NCI-H2081 treated with DMSO at 0.1 percent for 48 hours (cell line): ENCODE data around the gene HSD11B1L.
"Not testable (repeated sequence)": the region's sequence is repeated elsewhere in the genome, so short reads cannot be mapped to it uniquely, and the experiment has no call there.

Experiments
- DNase-seq: peaks from one replicate; lab custom pipeline; 2025; lab: John Stamatoyannopoulos, UW

Gene HSD11B1L

DNA sequence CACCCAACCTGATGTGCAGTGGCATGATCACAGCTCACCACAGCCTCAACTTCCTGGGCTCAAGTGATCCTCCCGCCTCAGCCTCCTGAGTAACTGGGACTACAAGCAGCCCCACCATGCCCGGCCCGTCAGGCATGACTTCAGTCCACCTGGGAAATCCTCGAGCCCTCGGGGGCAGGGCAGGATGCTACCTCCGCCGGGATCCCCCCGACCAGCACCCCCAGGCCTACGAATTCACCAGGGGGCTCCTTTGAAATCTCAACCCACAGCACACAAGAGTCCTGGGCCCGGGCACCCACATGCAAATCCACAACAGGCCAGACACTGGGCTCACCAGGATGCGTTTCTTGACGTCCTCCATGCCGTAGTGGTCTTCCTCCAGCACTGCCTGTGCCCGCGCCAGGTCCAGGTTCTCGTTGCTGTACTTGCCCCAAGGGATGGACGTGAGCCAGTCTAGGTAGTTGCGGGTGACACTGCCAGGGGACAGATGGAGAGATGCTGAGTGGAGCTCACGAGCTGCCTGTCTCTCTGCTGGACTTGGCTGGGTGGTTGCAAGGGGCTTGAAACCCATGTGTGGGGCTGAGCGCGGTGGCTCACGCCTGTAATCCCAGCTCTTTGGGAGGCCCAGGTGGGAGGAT lies 19.7 kb downstream of the HSD11B1L start:
- no peak for DNase-seq

DNA sequence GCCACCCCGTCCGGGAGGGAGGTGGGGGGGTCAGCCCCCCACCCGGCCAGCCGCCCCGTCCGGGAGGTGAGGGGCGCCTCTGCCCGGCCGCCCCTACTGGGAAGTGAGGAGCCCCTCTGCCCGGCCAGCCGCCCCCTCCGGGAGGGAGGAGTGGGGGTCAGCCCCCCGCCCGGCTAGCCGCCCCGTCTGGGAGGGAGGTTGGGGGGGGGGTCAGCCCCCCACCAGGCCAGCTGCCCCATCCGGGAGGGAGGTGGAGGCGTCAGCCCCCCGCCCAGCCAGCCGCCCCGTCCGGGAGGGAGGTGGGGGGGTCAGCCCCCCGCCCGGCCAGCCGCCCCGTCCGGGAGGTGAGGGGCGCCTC lies 21.2 kb downstream of the HSD11B1L start:
- not testable (repeated sequence) for DNase-seq

DNA sequence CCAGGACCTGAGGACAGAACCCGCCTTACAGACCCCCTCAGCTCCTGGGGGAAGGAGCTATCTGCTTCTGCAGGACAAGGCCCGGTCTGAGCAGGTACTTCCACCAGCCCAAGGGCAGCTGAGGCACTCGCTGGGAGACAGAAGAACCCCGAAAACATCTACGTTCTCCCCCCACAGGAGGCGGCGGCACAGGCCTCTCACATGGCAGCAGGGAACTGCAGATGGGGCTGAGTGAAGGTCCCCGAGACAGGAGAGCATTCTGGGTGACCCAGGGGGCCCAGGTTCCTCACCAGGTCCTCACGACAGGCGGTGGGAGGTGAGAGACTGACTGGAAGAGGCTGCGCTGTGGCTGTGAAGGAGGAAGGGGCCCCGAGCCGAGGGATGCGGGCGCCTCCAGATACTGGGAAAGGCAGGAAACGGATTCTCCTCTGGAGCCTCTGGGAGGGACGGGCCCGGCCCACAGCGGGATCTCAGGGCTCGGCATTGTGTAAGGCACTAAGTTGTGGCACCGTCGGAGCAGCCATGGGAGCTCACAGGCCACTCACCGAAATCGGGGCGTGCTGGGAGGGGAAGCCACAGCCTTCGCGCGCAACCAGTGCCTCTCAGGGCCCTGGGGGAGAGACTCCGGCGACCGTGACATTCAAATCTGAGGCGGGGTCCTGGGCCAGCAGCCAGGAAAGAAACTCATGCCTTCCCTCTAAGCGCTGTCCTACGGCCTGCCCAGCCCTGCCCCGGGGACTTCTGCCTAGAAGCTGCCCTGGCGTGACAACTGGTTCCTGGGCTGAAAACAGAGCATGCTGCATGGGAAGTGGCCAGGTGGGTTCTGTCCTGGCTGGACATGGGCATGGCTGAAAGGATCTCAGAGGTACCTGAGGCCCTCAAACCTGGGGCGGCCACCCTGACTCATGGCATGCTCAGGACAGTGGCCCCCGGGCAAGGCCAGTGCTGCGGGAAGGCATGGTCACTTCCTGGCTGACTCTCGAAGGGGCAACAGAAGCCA lies 23.3 kb downstream of the HSD11B1L start:
- DNase-seq, result no peak

DNA sequence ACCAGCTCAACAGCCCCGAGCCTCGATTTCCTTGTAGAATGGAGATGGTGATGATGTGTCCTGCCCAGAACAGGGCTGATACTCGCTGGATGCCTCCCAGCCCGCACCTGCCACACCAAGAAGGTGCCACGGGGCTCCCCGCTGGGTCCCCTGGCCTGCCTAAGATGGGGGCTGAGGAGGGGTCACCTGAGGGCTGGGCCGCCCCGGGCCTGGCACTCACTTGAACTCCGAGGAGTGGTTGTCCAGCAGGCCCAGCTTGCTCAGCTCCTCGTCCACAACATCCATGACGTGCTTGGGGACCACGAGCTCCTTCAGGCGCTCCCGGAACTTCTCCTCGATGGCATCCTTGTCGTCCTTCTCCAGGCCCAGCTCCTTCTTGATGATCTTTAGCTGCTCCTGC lies 24.7 kb downstream of the HSD11B1L start:
- DNase-seq, result no peak

DNA sequence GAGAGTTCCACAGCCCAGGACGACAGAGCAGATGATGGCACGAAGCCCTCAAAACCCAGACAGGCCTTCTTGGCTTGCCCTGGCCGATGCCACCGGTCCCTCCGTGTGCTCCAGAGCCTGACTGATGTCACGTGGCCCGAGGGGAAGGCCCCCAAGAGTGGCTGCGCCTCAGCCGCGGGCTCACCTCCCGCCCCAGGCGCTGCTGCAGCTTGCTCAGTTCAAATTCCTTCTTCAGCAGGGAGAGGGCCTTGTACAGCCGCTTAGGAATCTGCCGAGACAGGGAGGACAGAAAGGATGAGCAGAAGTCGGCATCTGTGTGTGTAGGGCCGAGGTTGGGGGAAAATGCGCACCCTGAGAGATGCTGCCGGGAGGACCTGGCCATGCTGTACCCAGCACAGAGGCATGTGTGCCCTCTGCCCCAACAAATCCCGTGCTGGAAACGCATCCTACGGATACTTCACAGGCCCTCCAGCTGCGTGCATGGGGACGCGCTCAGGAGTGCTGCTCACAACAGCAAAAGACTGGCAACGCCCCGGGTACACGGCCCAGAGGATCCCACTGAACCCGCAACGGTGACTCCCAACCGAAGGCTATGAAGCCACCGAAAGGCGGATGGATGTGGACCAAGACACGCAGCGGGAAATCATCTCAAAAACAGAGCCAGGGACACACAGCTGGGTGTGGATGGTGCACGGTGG lies 26.2 kb downstream of the HSD11B1L start:
- DNase-seq, result no peak

DNA sequence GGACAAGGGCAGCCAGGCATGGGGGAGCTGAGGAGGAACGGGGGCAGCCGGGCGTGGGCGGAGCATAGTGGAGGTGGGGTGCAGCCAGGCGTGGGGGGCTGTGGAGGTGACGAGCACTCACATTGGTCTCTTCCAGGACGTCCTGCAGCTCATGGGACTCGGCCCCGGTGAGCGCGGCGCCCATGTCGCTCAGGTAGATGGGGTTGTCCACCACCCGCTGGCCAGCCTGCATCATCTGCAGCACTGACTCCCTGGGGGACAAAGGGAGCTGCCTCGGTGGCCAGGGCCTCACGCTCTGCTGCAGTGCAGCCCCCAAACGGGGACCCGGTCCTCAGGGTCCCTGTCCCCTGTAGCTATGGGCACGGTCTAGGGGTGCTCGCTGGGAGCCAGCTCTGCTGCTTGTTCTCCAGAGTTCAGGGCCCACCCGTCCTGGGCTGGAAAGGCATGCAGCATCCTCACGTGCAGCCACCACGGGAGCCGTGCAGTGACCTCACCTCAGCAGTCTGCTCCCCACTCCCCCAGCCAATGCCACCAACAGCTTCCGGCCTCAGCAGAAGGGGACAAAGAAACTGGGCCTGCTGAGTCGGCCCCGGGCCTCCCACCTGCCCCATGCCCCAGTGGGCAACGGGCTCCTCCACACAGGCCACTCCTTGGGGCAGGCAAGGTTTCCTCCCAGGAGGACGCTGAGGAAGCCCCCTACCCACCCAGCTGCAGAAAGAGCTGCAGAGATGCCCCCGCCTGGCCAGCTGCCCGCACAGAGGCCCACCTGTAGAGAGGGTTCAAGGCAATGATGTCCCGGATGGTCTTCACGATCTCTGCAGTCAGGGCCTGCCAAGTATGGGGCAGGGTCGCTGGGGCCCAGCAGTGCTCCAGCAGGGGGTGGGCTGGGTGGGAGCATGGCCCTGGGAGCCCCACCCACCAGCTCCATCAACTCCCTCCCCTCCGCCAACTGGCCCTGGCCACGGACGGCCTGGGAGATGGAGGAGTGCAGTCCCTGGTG lies 27.0 kb downstream of the HSD11B1L start:
- no peak for DNase-seq

DNA sequence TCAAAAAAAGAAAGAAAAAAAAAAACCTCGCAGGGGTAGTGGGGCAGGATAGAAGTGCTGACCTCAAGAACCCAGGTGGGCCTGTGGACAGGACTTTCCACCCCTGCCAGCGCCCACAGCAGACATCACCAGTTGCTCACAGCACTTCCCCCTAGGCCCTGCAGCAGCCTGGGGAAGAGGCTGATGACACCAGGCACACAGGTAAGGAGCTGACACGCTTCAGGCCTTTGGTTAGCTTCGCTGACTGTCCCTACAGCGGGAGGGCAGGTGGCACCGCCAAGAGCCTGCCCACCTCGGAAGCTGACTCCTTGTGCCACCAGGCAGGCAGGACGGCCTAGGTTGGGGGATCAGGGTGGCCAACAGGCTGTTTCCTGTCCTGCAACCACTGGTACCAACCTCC lies 30.2 kb downstream of the HSD11B1L start:
- no peak for DNase-seq

DNA sequence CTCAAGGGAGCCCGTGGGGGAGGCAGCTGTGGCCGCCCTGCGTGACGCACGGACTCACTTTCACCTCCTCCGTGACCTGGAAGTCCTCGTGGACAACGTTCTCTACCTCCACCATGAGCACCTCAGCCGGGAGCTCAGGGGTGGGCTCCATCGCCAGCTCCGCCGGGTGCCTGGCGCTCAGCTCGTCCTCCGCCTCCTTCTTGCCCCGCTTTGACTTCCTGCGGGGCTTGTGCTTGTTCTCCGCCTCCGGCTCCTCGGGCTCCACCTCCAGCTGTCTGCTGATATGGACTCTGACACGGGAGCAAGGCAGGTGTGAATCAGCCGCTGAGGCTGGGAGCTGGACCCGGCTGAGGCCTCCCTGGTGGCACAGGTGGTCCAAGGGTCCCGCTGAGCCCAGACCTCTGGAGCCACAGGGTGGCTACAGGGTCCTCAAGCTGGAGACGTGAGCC lies 30.9 kb downstream of the HSD11B1L start:
- DNase-seq, result no peak

DNA sequence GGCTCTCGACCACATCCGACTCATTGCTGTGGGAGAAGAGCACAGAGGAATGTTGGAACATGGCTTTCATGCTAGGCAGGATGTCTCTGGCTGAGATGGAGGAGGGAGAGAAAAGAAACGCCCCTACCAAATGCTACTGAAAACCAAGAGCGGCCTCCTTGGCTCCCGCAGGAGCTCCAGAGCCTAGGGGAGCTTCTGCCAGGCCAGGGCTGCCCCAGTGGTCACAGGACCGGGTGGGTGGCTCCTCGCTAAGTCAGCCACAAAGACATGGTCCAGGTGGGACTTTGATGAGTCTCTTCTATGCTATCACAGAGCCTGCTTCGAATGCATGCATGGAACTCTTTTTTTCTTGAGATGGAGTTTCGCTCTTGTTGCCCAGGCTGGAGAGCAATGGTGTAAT lies 32.4 kb downstream of the HSD11B1L start:
- DNase-seq, result no peak

DNA sequence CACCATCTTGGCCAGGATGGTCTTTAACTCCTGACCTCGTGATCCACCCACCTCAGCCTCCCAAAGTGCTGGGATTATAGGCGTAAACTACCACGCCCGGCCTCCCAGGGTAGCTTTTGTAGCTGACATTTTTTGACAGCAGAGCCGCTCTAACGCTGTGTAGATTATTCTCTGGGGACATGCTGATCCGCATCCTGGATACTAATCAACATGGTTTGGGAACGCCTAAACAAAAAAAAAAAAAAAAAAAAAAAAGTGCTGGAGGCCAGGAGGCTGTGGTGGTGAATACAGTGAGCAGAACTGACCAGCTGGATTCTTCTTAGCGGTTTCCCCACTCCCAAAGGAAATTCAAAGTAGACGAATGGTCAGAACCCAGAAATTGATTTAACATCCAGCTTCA lies 34.0 kb downstream of the HSD11B1L start:
- no peak for DNase-seq

DNA sequence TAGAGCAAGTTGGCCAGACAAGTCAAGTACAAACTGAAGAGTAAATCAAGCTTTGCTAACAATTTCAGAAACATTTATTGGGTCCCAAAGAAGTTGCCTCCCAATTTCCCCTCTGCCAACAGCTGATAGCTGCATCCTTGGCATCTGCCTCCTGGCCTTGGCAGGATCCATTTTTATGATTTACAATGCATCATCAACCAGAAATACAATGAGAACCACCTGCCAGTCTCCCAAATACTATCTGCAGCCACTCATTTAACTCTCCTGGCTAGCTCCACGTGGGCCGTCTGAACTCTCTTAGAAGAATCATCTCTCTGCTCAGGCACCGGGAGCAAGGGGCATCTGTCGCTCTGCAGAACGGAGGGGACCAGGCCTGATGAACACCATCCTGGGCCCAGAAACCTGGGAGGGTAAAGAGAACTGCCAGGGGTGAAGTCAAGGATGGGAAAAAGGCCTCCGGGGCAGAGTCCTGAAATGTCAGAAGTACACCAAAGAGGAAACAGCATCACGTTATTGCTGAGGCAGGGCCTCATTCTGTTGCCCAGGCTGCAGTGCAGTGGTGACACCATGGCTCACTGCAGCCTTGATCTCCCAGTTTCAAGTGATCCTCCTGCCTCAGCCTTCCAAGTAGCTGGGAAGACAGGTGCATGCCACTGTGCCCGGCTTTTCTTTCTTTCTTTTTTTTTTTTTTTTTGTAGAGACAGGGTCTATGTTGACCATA lies 36.5 kb downstream of the HSD11B1L start:
- DNase-seq, result no peak

DNA sequence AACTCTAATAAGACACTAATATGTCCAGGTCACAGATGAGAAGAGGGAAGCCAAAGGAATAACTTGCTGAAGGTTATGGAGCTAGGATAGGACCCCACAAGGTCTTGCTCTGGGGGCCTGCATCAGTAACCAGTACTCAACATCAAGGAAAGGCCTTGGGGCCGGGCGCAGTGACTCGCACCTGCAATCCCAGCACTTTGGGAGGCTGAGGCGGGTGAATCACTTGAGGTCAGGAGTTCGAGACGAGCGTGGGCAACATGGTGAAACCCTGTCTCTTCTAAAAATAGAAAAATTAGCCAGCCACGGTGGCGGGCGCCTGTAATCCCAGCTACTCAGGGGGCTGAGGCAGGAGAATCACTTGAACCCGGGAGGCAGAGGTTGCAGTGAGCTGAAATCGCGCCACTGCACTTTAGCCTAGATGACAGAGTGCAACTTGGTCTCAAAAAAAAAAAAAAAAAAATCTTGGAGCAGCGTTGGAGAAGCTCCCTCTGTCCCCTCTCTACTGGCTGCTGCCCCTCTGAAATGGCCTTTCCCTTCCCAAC lies 37.3 kb downstream of the HSD11B1L start:
- no peak for DNase-seq

DNA sequence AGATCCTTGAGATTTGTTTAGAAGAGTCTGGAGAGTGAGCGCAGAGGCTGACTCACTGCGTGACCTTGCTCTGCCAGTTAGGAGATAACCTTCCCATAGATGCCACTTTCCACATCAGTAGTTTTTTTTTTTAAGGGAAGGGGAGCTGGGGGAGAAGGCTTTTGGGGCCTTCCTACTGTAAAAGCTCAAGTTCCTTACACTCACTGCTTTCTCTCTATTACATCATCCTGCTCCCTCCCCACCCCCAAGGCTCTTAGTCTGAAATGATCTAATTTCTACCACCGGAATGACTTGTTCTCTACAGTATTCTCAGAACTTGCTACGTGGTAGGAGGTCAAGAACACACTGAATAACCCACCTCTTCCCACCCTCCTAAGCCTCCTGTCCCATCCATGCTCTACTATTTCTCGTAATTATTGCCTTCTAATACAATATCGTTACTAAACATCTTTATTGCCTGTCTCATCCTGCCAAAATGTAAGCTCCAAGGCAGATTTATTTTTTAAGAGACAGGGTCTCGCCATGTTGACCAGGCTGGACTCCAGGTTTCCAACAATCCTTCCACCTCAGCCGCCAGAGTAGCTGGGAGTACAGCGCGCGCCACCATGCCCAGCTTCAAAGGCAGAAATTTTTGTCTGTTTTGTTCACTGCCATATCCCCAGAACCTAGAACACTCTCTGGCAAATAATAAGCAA lies 37.9 kb downstream of the HSD11B1L start:
- DNase-seq, result no peak

DNA sequence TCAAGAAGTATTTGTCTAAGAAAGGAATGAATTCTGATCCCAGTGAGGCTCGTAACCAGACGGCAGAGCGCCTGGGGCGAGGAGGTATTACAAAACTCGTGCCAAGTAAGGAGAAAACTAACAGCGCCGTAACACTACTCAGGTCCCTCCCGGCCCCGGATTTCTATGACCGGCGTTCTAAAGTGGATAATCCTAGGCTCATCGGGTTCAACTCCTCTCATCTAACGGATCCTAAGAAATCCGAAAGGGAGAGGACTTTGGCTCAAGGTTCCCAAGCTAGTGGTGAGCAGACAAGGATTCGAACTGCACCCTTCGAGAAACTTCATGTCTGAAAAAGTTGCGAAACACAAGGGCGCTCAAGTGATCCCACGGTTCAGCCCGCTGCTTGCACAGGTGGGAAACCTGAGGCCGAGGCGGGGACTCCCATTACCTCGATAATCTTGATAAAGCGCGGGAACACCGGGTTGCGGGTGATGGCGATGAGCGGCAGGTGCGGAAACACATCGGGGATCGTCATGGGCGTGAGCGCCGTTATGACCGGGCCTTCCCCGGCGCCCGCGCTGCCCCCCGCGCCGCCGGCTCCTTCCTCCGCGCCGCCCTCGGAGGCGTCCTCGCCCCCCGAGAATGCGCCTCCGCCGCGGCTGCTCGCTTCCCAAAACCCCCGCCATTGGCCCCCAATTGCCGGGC lies 38.6 kb downstream of the HSD11B1L start:
- no peak for DNase-seq

DNA sequence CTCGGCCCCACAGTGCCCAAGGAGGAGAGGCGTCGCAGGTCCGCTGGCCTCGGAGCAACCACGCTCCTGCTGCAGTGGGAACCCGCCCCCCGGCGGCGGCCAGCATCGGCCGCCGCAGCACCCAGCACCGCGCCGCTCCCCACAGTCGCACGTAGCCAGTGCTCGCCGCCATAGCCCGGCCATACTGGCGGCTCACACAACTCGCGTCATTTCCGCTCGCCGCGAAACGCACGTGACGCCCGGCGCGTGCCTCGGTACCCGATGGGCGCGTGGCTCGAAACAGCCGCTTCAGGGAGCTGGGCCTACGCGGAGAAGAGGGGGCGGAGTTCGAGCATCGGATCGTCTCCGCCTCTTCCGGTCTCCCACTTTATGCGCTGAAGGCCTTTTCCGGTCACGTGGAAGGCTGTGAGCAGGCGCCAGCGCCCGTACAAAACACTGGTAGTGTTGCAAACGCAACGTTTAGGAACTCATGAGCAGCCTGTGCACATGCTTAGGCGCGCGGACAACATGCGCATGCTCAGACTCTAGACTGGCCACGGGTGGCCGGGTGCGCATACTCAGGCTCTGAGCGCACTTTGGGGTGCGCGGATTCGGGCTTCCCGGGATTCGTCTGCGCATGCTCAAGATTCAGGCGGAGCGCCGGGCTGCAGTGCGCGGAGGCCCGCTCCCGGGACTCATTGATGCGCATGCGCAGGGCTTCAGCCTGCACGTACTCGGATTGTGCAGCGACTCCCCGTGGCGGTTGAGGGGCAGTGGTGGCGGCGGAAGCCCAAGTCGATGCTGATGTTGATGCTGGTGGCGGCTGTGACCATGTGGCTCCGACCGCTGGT lies 39.3 kb downstream of the HSD11B1L start, which contains the start of the genes CATSPERD and LONP1:
Gene CATSPERD (plus strand): TSS at position 677 of the 830 bp plus-strand sequence. CDS start 101 bp downstream, at position 778.
Gene LONP1 (minus strand): TSS at position 186 of the 830 bp plus-strand sequence. CDS start 14 bp downstream, at position 172.
- DNase-seq, result peak; percentile 90

DNA sequence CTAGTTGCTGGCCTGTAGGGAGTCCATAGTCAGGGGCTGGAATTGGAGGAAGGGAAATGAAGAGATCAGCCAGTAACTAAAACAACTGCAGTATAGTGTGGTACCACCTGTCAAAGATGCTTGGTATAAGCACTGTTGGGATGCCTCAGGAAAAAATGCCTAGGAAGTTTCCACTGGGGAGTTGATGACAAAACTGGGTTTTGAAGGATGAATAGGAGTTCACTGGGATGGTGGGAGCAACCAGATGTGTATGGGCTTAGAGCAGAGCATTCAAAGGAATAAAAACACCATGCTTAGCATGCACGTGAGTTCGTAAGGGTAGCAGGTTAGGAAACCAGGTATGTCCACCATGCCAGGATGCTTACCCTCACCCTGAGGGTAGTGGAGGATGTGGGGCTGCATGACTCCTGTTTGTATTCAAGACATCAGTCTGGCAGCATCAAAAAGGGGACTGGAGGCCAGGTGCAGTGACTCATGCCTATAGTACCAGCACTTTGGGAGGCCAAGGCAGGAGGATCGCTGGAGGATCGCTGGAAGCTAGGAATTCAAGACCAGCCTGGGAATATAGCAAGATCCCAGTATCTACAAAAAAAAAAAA lies 46.7 kb downstream of the HSD11B1L start:
- no peak for DNase-seq

DNA sequence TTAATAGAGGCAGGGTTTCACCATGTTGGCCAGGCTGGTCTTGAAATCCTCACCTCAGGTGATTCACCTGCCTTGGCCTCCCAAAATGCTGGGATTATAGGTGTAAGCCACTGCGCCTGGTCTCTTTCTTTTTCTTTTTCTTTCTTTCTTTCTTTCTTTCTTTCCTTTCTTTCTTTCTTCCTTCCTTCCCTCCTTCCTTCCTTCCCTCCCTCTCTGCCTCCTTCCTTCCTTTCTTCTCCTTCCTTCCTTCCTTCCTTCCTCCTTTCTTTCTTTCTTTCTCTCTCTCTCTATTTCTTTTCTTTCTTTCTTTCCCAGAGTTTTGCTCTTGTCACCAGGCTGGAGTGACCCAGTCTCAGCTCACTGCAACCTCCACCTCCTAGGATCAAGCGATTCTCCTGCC lies 52.3 kb downstream of the HSD11B1L start:
- DNase-seq, result not testable (repeated sequence)
